HG03097 (cell line): ENCODE measurements around the gene PLIN3.
"Not testable (repeated sequence)": the region's sequence is repeated elsewhere in the genome, so short reads cannot be mapped to it uniquely, and the experiment has no call there.

Source experiments
- ATAC-seq: cut with Tn5 transposase; IDR thresholded peaks from one replicate; pipeline ENCODE4 v1.9.1; 2021; ENCODE audit not compliant: unreplicated experiment, low FRiP score

PLIN3 gene

DNA sequence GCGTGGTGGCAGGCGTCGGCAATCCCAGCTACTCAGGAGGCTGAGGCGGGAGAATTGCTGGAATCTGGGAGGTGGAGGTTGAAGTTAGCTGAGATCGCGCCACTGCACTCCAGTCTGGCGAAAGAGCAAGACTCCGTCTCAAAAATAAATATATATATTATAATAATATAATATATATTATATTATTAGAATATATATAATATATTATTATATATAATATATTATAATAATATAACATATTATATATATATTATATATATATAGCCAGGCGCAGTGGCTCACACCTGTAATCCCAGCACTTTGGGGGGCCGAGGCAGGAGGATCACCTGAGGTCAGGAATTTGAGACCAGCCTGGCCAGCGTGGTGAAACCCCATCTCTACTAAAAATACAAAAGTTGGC lies 25.5 kb upstream of the PLIN3 start:
- ATAC-seq, result not testable (repeated sequence)

GRCh38 chr19:4891066-4891465 lies 23.6 kb upstream of the PLIN3 start:
- no peak for ATAC-seq

DNA sequence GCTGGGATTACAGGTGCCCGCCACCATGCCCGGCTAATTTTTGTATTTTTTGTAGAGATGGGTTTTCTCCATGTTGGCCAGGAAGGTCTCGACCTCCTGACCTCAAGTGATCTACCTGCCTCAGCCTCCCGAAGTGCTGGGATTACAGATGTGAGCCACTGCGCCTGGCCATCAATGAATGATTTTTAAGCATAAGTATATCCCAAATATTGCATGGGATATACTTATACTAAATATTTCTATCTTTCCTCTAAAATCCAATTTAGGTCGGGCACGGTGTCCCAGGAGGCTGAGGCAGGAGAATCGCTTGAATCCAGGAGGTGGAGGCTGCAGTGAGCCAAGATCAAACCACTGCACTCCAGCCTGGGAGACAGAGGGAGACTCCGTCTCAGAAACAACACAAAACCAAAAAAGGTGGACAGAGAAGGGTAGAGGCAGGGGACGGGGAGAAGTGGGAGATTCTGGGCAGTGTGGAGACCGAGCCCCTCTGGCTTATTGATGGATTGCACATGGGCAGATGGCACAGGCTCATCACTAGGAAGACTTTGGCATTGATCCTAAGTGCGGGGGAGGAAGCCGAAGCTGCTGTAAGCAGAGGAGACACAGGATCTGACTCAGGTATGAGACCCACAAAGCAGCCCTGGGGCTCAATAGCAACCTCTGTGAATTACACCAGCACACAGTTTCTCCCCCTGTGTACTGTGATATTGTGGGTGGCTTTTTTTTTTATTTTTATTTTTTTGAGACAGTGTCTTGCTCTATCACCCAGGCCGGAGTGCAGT lies 21.8 kb upstream of the PLIN3 start:
- ATAC-seq, result no peak

- ATAC-seq, result not testable (repeated sequence)
These were observed 20.3 kb upstream of the PLIN3 start for GRCh38 chr19:4887803-4888202.

- not testable (repeated sequence) for ATAC-seq
These were observed 17.5 kb upstream of the PLIN3 start for GRCh38 chr19:4884993-4885392.

DNA sequence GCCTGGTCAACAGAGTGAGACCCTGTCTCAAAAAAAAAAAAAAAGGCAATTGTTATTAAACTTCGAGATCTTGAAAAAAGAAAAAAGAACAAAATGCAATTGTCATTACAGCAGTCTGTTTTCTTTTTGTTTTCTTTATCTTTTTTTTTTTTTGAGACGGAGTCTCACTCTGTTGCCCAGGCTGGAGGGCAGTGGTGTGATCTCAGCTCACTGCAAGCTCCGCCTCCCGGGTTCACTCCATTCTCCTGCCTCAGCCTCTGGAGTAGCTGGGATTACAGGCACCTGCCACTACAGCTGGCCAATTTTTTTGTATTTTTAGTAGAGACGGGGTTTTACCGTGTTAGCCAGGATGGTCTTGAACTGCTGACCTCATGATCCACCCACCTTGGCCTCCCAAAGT lies 15.4 kb upstream of the PLIN3 start:
- not testable (repeated sequence) for ATAC-seq

DNA sequence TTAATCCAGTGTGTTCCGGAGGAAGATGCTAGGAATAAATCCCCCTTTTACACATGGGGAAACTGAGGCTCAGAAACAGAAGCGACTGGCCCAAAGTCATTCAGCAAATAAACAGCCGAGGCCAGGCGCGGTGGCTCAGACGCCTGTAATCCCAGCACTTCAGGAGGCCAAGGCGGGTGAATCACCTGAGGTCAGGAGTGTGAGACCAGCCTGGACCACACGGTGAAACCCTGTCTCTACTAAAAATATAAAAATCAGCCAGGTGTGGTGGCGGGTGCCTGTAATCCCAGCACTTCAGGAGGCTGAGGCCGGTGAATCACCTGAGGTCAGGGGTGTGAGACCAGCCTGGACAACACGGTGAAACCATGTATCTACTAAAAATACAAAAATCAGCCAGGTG lies 11.6 kb upstream of the PLIN3 start:
- ATAC-seq, result no peak

GRCh38 chr19:4878491-4878968 lies 11.1 kb upstream of the PLIN3 start:
- ATAC-seq, result no peak

- no peak for ATAC-seq
These were observed 10.5 kb upstream of the PLIN3 start for GRCh38 chr19:4877753-4878490.

GRCh38 chr19:4873930-4874329 lies 6.5 kb upstream of the PLIN3 start:
- ATAC-seq, result no peak

DNA sequence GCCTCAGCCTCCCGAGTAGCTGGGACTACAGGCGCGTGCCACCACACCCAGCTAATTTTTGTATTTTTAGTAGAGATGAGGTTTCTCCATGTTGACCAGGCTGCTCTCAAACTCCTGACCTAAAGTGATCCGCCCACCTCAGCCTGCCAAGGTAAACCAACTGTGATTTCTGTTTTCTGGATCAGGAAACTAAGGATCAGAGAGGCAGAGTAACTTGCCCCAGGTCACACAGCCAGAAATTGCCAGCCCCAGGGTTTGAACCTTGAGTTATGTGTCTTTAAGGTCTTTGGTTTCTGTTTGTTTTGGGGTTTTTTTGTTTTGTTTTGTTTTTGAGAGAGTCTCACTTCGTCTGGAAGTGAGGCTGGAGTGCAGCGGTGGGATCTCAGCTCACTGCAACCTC lies 4.2 kb upstream of the PLIN3 start:
- ATAC-seq, result no peak

DNA sequence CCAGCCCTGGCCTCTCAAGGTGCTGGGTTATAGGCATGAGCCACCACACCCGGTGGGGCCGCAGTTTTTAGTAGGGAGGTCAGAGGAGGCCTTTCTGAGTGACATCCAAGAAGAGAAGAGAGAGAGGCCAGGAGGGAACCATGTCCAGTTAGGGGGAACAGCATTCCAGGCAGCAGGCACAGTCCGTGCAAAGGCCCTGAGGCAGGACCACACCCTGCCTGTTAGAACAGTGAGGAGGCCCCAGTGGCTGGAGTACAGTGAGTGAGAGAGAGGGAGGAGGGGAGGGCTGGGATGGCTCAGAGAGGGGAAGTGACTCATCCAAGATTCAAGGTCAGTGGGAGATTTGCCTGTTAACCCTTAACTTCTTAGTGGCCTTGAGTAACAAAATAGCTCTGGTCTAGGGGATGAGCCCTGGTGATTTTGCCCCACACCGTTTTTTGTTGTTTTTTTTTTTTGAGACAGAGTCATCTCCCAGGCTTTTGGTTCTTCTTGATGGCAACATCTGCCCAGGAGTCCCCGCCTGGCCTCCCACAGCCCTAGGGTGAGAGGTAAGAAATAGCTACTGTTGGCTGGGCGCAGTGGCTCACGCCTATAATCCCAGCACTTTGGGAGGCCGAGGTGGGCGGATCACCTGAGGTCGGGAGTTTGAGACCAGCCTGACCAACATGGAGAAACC lies 2.7 kb upstream of the PLIN3 start:
- no peak for ATAC-seq

GRCh38 chr19:4868286-4868834 lies 893 bp upstream of the PLIN3 start:
- ATAC-seq, result no peak

DNA sequence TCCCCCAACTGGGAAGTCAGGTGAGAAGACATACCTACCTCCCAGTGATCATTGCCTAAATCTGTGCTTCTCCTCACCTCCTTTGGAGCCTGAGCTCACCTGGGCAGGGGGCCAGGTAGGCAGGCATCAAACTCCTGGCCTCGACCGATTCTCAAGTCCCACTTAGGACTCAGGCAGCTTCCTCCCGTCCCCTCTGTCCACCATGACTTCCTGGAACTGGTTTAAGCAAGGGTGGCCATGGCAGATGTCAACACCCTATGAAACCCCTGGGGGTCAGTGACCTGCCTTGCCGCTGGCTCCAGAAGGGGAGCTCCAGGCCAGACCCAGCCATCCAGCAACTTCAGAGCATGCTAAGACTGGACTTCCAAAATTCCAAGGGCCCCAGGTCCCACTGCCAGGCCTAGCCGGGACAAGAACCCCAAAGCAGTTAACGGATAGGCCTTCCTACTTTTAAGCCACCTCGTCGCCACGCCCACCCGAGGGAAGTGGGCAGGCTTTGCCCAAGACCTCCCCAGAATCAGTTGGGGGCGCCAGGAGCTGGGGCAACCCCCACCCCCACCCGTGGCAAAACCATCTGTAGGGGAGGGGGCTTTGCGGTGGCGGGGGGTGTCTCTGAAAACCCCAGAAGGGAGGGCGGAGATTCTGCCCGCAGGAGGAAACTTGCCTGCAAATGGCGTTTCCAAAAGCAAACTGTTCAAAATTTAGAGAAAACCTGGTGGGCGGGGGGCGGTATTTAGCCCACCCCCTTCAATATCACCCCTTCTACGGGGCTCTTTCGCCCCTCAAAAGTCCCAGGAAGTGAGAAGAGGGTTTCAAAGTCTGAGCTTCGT lies 657 bp downstream of the PLIN3 start:
- peak; percentile 9 for ATAC-seq

- ATAC-seq, result no peak
These were observed 6.3 kb downstream of the PLIN3 start for GRCh38 chr19:4861147-4861546.

DNA sequence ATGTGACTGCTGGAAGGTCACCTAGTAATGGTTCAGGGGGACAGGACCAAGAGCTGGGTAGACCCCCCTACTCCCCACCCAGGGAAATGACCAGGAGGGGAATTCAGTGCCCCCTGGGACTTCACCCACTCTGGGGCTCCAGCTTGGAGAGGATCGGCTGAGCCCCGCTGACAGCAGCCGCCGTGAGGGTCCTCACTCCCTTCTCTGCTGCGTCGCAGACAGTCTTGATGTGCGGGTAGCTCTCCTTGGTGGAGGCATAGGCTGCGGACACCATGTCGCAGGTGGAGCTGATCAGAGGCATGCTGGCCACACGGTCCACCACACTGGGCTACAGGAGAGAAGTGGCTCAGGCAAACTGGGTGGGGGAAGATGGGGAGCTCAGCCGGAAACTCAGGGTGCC lies 7.8 kb downstream of the PLIN3 start:
- no peak for ATAC-seq

DNA sequence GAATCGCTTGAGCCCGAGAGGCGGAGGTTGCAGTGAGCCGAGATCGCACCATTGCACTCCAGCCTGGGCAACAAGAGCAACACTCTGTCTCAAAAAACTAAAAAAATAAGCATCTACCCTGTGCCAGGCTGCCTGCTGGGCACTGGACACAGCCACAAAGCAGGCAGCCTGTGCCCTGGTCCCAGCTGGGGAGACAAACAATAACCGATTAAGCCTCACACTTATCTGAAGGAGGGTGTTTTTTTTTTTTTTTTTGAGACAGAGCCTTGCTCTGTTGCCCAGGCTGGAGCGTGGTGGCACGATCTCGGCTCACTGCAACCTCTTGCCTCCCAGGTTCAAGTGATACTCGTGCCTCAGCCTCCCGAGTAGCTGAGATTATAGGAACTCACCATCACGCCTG lies 11.0 kb downstream of the PLIN3 start:
- not testable (repeated sequence) for ATAC-seq

DNA sequence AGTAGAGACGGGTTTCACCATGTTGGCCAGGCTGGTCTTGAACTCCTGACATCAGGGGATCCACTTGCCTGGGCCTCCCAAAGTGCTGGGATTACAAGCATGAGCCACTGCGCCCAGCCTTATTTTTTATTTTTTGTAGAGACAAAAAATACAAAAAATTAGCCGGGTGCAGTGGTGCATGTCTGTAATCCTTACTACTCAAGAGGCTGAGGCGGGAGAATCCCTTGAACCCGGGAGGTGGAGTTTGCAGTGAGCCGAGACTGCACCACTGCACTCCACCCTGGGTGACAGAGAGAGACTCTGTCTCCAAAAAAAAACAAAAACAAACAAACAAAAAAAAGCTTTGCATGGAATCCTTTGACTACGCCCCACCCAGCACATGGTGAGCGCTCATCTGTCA lies 14.0 kb downstream of the PLIN3 start:
- not testable (repeated sequence) for ATAC-seq

GRCh38 chr19:4852484-4852883 lies 15.0 kb downstream of the PLIN3 start:
- no peak for ATAC-seq
